T-cell (primary cell): Measurements from ENCODE around the gene ETFB. TPM values are rescaled to one million over a fixed set of nuclear protein-coding genes. Genes with fewer than 3 reads are reported as not detected.

Experiments used
- ATAC-seq, 4 experiments: fragments of 200-7000 bp in 3 of 4; fragments of 150-1000 bp in 1 of 4; cut with Tn5 transposase; replicated peaks in 1 of 4; 1 replicate in 3 of 4; 2 replicates in 1 of 4; pipeline ENCODE4 v1.10.0; 2021; ENCODE audit warnings: moderate library complexity in 3 of 4, mild to moderate bottlenecking in 2 of 4, moderate number of reproducible peaks in 1 of 4
- CTCF ChIA-PET, 2 donors: fragments of 300-600 bp; sonication (Branson Sonifier 250); formaldehyde crosslinking; loops; one replicate each; lab custom pipeline; 2022; ENCODE audit warnings: antibody characterized with exemption in 2 of 2; lab: Charles Lee
- POLR2A ChIA-PET, 2 donors: fragments of 300-600 bp; sonication (Branson Sonifier 250); formaldehyde crosslinking; loops; one replicate each; lab custom pipeline; 2022; ENCODE audit warnings: antibody characterized with exemption in 2 of 2; lab: Charles Lee
- DNase-seq, 35 experiments: peaks; one replicate each; pipeline versions ENCODE4 v3.0.0 to v3.0.0-alpha.2; 2013 to 2023
- H3K27ac ChIP-seq: one replicate; pipeline ENCODE4 v1.5.1; 2013; ENCODE audit warnings: low read length
- H3K27me3 ChIP-seq, 2 experiments: replicated peaks in 1 of 2; 1 replicate in 1 of 2; 2 replicates in 1 of 2; pipeline versions ENCODE4 v1.6.1 to v1.7.0; 2013; ENCODE audit warnings: low read length in 1 of 2, mixed read lengths in 1 of 2; ENCODE audit not compliant: control insufficient read depth in 2 of 2, insufficient read depth in 2 of 2; ENCODE audit errors: extremely low read depth in 1 of 2
- H3K36me3 ChIP-seq, 2 donors: 1 replicate in 1 of 2; 2 replicates in 1 of 2; pipeline versions ENCODE4 v1.6.1 to v1.7.0; 2013; ENCODE audit warnings: low read length in 1 of 2; ENCODE audit not compliant: control insufficient read depth in 2 of 2, insufficient read depth in 1 of 2; ENCODE audit errors: extremely low read depth in 1 of 2
- H3K4me1 ChIP-seq, 2 experiments: 1 replicate in 1 of 2; 2 replicates in 1 of 2; pipeline versions ENCODE4 v1.6.1 to v1.7.0; 2013; ENCODE audit warnings: low read length in 2 of 2, mixed read lengths in 1 of 2; ENCODE audit not compliant: insufficient read depth in 2 of 2, control insufficient read depth in 1 of 2; ENCODE audit errors: extremely low read depth in 1 of 2
- H3K4me3 ChIP-seq, 2 donors: 1 replicate in 1 of 2; 2 replicates in 1 of 2; pipeline versions ENCODE4 v1.5.1 to v1.7.0; 2013; ENCODE audit warnings: mild to moderate bottlenecking in 2 of 2, low read length in 1 of 2, moderate library complexity in 1 of 2; ENCODE audit not compliant: control insufficient read depth in 1 of 2; ENCODE audit errors: extremely low read depth in 1 of 2
- H3K9me3 ChIP-seq: 2 replicates; pipeline ENCODE4 v1.7.0; 2013
- H3K27ac Mint-ChIP-seq, 2 donors: one replicate each; pipeline ENCODE4 v1.8.0; 2020 to 2021; ENCODE audit warnings: mild to moderate bottlenecking in 2 of 2, mixed read lengths in 2 of 2
- H3K27me3 Mint-ChIP-seq, 2 donors: one replicate each; pipeline ENCODE4 v1.8.0; 2021 to 2022; ENCODE audit warnings: mixed read lengths in 2 of 2
- H3K36me3 Mint-ChIP-seq: one replicate; pipeline ENCODE4 v1.8.0; 2021; ENCODE audit warnings: mixed read lengths
- H3K4me1 Mint-ChIP-seq, 3 donors: one replicate each; pipeline ENCODE4 v1.8.0; 2020 to 2022; ENCODE audit warnings: mixed read lengths in 3 of 3, mild to moderate bottlenecking in 1 of 3
- H3K4me3 Mint-ChIP-seq, 3 donors: one replicate each; pipeline ENCODE4 v1.8.0; 2020 to 2022; ENCODE audit warnings: mild to moderate bottlenecking in 3 of 3, mixed read lengths in 3 of 3, moderate library complexity in 3 of 3
- H3K9me3 Mint-ChIP-seq, 3 donors: one replicate each; pipeline ENCODE4 v1.8.0; 2020 to 2022; ENCODE audit warnings: mixed read lengths in 3 of 3
- WGBS: methylation state at CpG from one replicate; pipeline ENCODE4 v1.1.5; 2013; ENCODE audit warnings: missing lambda C conversion rate; ENCODE audit not compliant: insufficient coverage; 5-methylcytosine and 5-hydroxymethylcytosine counted together
- total RNA-seq, 35 experiments: library from RNA in 6 of 35; stranded (reverse) in 6 of 35; fragments of 120-200 nt in 1 of 35; gene quantifications; one replicate each; pipeline versions ENCODE4 v1.2.1 to v1.2.4 and lab custom pipeline; 2013 to 2026

Gene ETFB
- total RNA-seq, 5 donors from 2014 or later (not counting 1 experiment from before 2014, with no cell fraction given), result 37.8 to 67.8 (median 61.1) TPM

DNA sequence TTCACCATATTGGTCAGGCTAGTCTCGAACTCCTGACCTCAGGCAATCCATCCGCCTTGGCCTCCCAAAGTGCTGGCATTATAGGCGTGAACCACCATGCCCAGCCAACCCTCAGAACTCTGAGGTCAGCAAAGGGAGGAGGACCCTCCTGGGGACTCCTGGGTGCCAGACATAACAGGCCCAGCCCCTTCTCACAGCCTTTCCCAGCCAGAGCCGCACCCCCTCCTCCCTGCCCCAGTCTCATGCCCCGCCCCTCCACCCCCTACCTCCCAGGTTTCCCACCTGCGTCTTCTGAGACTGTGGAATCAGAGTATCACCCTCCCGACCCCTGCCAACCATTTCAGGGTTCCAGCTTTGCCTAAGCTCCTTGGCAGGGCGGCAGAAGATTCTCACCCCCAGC, 49.5 kb downstream of the ETFB start:
- ChIA-PET POLR2A (no interaction called here), CTCF (interaction anchor here in 1 of 2 donors (0.7 kb wide), 1 partner anchor 81 kb away, joined by 3 read pairs; no protein-coding TSS in a partner anchor)
- Mint-ChIP-seq H3K9me3 (peaks cover 4% of the 10 kb centered on the region in 3 donors), H3K4me3 (no peak overlapping the region), H3K27me3 (peaks cover 32 to 39% of the 10 kb centered on the region in 2 donors), H3K36me3 (no peaks in the 10 kb centered on the region), H3K4me1 (peaks cover 0 to 7% (median 5%) of the 10 kb centered on the region in 3 donors), H3K27ac (no peak overlapping the region)
- Histone ChIP-seq H3K4me3 (no peak overlapping the region), H3K9me3 (no peaks in the 10 kb centered on the region), H3K36me3 (no peaks in the 10 kb centered on the region), H3K4me1 (no peaks in the 10 kb centered on the region), H3K27me3 (peaks cover 0 to 46% of the 10 kb centered on the region in 2 experiments), H3K27ac (no peak overlapping the region)
- DNase-seq (no peak), ATAC-seq (no peak)
- WGBS, result 73% methylated on average over 4 of the region's 8 CpGs

DNA sequence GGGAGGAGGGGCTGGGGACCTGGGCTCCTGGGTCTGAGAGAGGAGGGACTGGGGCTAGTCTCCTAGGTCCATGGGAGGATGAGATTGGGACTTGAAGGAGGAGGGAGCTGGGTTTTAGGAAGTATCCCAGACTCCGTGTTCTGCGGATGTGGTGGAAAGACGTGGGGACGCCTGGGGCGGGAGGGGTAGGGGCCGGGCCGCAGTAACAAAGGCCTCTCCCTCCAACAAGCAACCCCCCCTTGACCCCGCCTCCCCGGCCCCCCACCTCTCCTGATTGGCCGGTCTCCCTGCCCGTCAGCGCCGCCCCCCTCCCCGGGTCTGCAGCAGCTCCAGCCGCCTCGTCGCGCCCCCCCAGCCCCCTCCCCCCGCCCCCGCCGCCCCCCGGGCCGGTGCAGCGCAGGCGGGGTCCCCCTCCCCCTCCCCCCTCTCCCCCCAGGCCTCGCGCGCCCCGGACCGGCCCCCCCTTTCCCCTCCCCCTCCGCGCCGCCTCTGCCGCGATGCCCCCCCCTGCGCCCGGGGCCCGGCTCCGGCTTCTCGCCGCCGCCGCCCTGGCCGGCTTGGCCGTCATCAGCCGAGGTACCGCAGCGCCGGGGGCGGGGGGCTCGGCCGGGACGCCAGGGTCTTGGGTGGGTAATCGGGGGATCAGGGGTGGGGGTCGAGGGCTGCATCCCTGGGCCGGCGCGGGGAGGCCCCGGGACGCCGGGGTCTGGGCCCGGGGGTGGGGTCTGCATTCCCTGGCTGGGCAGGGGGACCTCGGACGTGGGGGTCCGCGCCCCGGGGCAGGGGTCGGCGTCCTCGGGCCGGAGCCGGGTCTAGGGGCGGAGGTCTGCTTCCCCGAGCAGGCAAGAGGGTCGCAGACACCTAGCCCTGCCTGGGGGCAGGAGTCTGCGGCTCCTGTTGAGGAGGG, 54.6 kb downstream of the ETFB start, which contains the start of gene IGLON5:
Gene IGLON5, plus strand, starts transcription at position 294 of the 907 bp plus-strand sequence. Its CDS starts 204 bp downstream, at position 498.
- H3K27ac Mint-ChIP-seq, result no peak within 1 kb of the TSS
- CTCF ChIA-PET, result no interaction called here
- H3K9me3 Mint-ChIP-seq, result peaks cover 4 to 20% (median 12%) of the 10 kb centered on the region in 3 donors
- no peaks in the 10 kb centered on the region for H3K9me3 ChIP-seq
- peaks cover 43 to 58% of the 10 kb centered on the region in 2 donors for H3K27me3 Mint-ChIP-seq
- H3K4me3 ChIP-seq, result no peak within 1 kb of the TSS
- H3K36me3 Mint-ChIP-seq, result peaks cover 3% of the 10 kb centered on the region
- H3K4me1 ChIP-seq, result no peaks in the 10 kb centered on the region
- H3K27ac ChIP-seq, result no peak within 1 kb of the TSS
- peaks cover 0 to 33% of the 10 kb centered on the region in 2 experiments for H3K27me3 ChIP-seq
- H3K4me1 Mint-ChIP-seq, result peaks cover 0 to 7% (median 5%) of the 10 kb centered on the region in 3 donors
- ATAC-seq (no peak), DNase-seq (no peak)
- H3K4me3 Mint-ChIP-seq, result no peak within 1 kb of the TSS
- H3K36me3 ChIP-seq, result no peaks in the 10 kb centered on the region
- 20% methylated on average over 39 of the region's 76 CpGs for WGBS
- POLR2A ChIA-PET, result no interaction called here

DNA sequence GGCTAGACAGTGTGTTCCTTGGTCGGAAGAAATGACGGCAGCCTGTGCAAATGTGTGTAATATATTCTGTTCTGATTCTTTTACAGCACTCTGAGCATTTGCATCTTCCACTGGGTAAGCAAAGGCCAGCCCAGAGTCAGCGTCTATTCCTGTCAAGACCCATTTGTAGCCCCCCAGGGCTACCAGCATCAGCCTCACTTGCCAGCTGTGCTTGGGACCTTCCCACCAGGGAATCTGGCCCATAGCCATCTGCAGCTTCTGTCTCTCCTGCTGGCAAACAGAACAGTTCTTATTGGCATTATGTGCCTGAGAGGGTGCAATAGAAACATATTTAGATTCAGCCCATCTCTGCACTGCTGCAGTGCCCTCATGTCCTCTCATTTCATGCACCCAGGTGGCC, 60.7 kb downstream of the ETFB start:
- H3K27me3 Mint-ChIP-seq, result peaks cover 40 to 45% of the 10 kb centered on the region in 2 donors
- peaks cover 4 to 40% (median 16%) of the 10 kb centered on the region in 3 donors for H3K9me3 Mint-ChIP-seq
- no peaks in the 10 kb centered on the region for H3K4me1 ChIP-seq
- H3K27me3 ChIP-seq, result peaks cover 0 to 28% of the 10 kb centered on the region in 2 experiments
- no peak for ATAC-seq
- no peak overlapping the region for H3K4me3 ChIP-seq
- H3K27ac Mint-ChIP-seq, result no peak overlapping the region
- no peak for DNase-seq
- CTCF ChIA-PET, result no interaction called here
- H3K36me3 ChIP-seq, result no peaks in the 10 kb centered on the region
- peaks cover 3% of the 10 kb centered on the region for H3K36me3 Mint-ChIP-seq
- H3K9me3 ChIP-seq, result no peaks in the 10 kb centered on the region
- H3K27ac ChIP-seq, result no peak overlapping the region
- POLR2A ChIA-PET, result no interaction called here
- no peak overlapping the region for H3K4me3 Mint-ChIP-seq
- 67% methylated on average over 1 of the region's 3 CpGs for WGBS
- no peaks in the 10 kb centered on the region for H3K4me1 Mint-ChIP-seq

DNA sequence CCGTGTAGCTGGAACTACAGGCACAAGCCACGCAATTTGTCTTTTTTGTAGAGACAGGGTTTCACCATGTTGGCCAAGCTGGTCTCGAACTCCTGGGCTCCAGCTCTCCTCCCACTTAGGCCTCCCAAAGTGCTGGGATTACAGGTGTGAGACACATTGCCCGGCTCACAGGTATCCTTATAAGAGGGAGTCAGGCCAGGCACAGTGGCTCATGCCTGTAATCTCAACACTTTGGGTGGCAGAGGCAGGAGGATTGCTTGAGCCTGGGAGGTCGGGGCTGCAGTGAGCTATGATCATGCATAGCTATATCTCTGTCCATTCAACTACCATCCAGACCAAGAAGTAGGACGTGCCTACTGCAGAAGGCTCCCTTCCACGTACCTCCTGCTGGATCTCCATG, 64.9 kb downstream of the ETFB start:
- Mint-ChIP-seq H3K27me3 (peaks cover 24 to 28% of the 10 kb centered on the region in 2 donors), H3K9me3 (peaks cover 4 to 23% (median 7%) of the 10 kb centered on the region in 3 donors), H3K27ac (no peak overlapping the region), H3K4me1 (no peaks in the 10 kb centered on the region), H3K4me3 (no peak overlapping the region), H3K36me3 (no peaks in the 10 kb centered on the region)
- Histone ChIP-seq H3K4me1 (no peaks in the 10 kb centered on the region), H3K36me3 (no peaks in the 10 kb centered on the region), H3K4me3 (no peak overlapping the region), H3K9me3 (no peaks in the 10 kb centered on the region), H3K27ac (no peak overlapping the region), H3K27me3 (peaks cover 0 to 29% of the 10 kb centered on the region in 2 experiments)
- ChIA-PET CTCF (no interaction called here), POLR2A (no interaction called here)
- ATAC-seq (no peak), DNase-seq (no peak)
- 81% methylated on average over 4 of the region's 7 CpGs for WGBS

DNA sequence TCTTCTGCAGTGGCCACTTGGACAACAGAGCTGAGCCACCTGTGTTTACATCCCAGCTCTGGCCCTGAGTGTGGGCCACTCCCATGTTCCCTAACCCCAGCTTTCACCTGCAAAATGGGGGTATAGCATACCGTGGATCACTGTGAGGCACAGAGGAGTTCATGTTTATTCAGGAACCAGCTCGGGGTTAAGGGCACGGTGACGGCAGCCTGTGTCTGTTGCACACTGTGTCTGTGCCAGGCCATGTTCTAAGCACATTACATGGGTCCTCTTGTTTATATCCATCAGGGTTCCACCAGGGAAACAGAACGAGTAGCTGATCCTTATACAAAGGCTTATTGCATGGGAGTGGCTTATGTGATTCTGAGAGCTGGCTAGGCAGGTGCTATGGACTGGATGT, 68.8 kb downstream of the ETFB start:
- whole genome bisulfite sequencing, result 80% methylated on average over 4 of the region's 5 CpGs
- peaks cover 0 to 6% (median 0%) of the 10 kb centered on the region in 3 donors for H3K9me3 Mint-ChIP-seq
- ChIA-PET POLR2A (no interaction called here), CTCF (no interaction called here)
- H3K36me3 Mint-ChIP-seq, result no peaks in the 10 kb centered on the region
- no peaks in the 10 kb centered on the region for H3K4me1 Mint-ChIP-seq
- Histone ChIP-seq H3K36me3 (no peaks in the 10 kb centered on the region), H3K4me1 (no peaks in the 10 kb centered on the region), H3K27ac (no peak overlapping the region), H3K9me3 (no peaks in the 10 kb centered on the region), H3K4me3 (no peak overlapping the region), H3K27me3 (peaks cover 0 to 42% of the 10 kb centered on the region in 2 experiments)
- DNase-seq, result no peak
- H3K27me3 Mint-ChIP-seq, result peaks cover 18 to 42% of the 10 kb centered on the region in 2 donors
- H3K4me3 Mint-ChIP-seq, result no peak overlapping the region
- H3K27ac Mint-ChIP-seq, result no peak overlapping the region
- ATAC-seq, result no peak

DNA sequence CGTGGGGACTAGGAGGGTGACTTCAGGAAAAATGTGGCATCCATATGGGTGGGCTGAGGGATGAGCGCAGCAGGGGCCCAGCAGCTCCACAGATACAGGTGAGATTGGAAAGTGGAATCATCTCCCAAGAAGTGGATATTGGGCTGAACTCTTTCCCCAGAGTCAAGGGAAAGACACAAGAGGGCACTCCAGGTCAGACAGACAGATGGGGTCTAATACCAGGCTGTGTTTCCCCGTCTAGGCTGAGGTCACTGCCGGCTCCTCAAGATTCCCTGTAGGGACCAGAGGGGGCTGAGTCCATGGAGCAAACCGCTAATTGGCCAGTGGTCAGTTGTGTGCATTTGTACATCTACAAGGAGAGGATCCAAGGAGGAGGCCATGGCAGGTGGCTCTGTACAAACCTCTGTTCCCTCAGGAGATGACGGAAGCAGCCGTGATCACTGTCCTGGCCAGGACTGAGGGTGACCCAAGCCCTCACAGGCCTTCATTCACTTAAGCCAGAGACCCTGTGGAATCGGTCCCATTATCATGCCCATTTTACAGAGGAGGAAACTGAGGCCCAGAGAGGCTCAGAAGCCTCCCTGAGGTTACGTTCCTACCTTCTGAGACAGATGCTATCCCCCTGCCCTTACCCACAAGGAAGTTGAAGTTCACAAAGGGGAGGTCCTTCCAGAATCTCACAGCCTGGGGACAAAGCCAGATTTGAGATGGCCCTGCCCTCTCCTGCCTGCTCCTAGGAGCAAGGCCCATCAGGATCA, 69.7 kb downstream of the ETFB start:
- Mint-ChIP-seq H3K4me1 (no peaks in the 10 kb centered on the region), H3K27ac (no peak overlapping the region), H3K27me3 (peaks cover 21 to 48% of the 10 kb centered on the region in 2 donors), H3K9me3 (peaks cover 0 to under 1% (median 0%) of the 10 kb centered on the region in 3 donors), H3K36me3 (no peaks in the 10 kb centered on the region), H3K4me3 (no peak overlapping the region)
- DNase-seq, result no peak
- H3K27me3 ChIP-seq, result peaks cover 0 to 47% of the 10 kb centered on the region in 2 experiments
- no peak for ATAC-seq
- WGBS, result 56% methylated on average over 6 of the region's 9 CpGs
- H3K4me1 ChIP-seq, result no peaks in the 10 kb centered on the region
- ChIA-PET CTCF (no interaction called here), POLR2A (no interaction called here)
- no peaks in the 10 kb centered on the region for H3K9me3 ChIP-seq
- H3K36me3 ChIP-seq, result no peaks in the 10 kb centered on the region
- no peak overlapping the region for H3K4me3 ChIP-seq
- H3K27ac ChIP-seq, result no peak overlapping the region
